Measurements from ENCODE around the gene TOMM6. TPM values are rescaled to one million over a fixed set of nuclear protein-coding genes. Genes with fewer than 3 reads are reported as not detected.

The TOMM6 gene
- 57.3 and 95.8 TPM in 2 replicates for total RNA-seq

GRCh38 chr6:41787219-41787917 lies at the start of gene TOMM6:
TSS of gene TOMM6 (plus strand) at chr6:41787694. CDS start at chr6:41787698, 4 bp downstream.

GRCh38 chr6:41747256-41748101 lies 40.0 kb upstream of the TOMM6 start, which contains the start of gene PGC:
TSS of gene PGC (minus strand) at chr6:41747397. CDS start at chr6:41747334, 63 bp downstream.

GRCh38 chr6:41779788-41780550 lies 7.5 kb upstream of the TOMM6 start, which contains the start of gene FRS3:
TSS of gene FRS3 (minus strand) at chr6:41779900. CDS start at chr6:41776987, 2,913 bp downstream.

GRCh38 chr6:41780551-41781365 lies 6.7 kb upstream of the TOMM6 start, which contains the start of gene PRICKLE4:
TSS of gene PRICKLE4 (plus strand) at chr6:41780782. CDS start at chr6:41783474, 2,692 bp downstream.

Small RNAs within 50 kb of the gene (small RNA-seq; reads per million reads assigned to genes)
- gene AL365205.2 (ENCODE audit: low replicate concordance): not detected
- gene AL365205.3 (ENCODE audit: low replicate concordance): not detected
- not detected for gene RF00393 (ENCODE audit: low replicate concordance)

Other genes with a start within 250 kb of the TOMM6 start
- 9.9 and 10.1 TPM in 2 replicates for gene FOXP4, start 241.3 kb upstream of the TOMM6 start, total RNA-seq
- 0.14 and 0.22 TPM in 2 replicates for gene MDFI, start 149.2 kb upstream of the TOMM6 start, total RNA-seq
- 4.8 and 6.2 TPM in 2 replicates for gene TFEB, start 52.1 kb upstream of the TOMM6 start, total RNA-seq
- not detected in 2 replicates for gene PGC, start 40.3 kb upstream of the TOMM6 start, total RNA-seq
- gene FRS3, start 7.8 kb upstream of the TOMM6 start, total RNA-seq: 1.7 and 2.2 TPM in 2 replicates
- gene PRICKLE4, start 6.9 kb upstream of the TOMM6 start, total RNA-seq: 0.66 and 0.86 TPM in 2 replicates
- gene USP49, start 107.7 kb downstream of the TOMM6 start, total RNA-seq: 2.0 and 2.8 TPM in 2 replicates
- 27.1 and 35.2 TPM in 2 replicates for gene MED20, start 133.4 kb downstream of the TOMM6 start, total RNA-seq
- gene BYSL, start 133.8 kb downstream of the TOMM6 start, total RNA-seq: 15.1 and 18.6 TPM in 2 replicates
- gene CCND3, start 154.1 kb downstream of the TOMM6 start, total RNA-seq: 23.0 and 67.7 TPM in 2 replicates

Data from placental pericyte (primary cell).